OCI-LY1 (cell line): ENCODE results near the gene KANSL3.

Experiments used
- H2AFZ ChIP-seq: fragments of 200-600 bp; sonication (generic), shearing (Covaris generic); 2 replicates; pipeline ENCODE4 v1.6.0; 2014; ENCODE audit warnings: antibody characterized with exemption, mild to moderate bottlenecking, low read length
- H3F3A ChIP-seq: fragments of 200-600 bp; sonication (generic), shearing (Covaris generic); 2 replicates; pipeline ENCODE4 v1.6.0; 2014; ENCODE audit warnings: mild to moderate bottlenecking, antibody characterized with exemption, low read length, moderate library complexity; ENCODE audit not compliant: insufficient read depth
- H3K27ac ChIP-seq: fragments of 200-600 bp; sonication (generic); 2 replicates; pipeline ENCODE4 v1.5.1; 2014; ENCODE audit warnings: low read length, mixed run types, mild to moderate bottlenecking, low read depth; ENCODE audit not compliant: poor library complexity, severe bottlenecking
- H3K27me3 ChIP-seq: fragments of 200-600 bp; sonication (generic); 2 replicates; pipeline ENCODE4 v1.6.0; 2014; ENCODE audit warnings: antibody characterized with exemption, mild to moderate bottlenecking, low read length, moderate library complexity; ENCODE audit not compliant: insufficient read depth
- H3K36me3 ChIP-seq: fragments of 200-600 bp; sonication (generic); 2 replicates; pipeline ENCODE4 v1.6.1; 2014; ENCODE audit warnings: mild to moderate bottlenecking, antibody characterized with exemption, low read length, moderate library complexity, mixed read lengths; ENCODE audit not compliant: insufficient read depth
- H3K4me1 ChIP-seq: fragments of 200-600 bp; sonication (generic); 2 replicates; pipeline ENCODE4 v1.5.1; 2014; ENCODE audit warnings: mild to moderate bottlenecking, low read length, moderate library complexity; ENCODE audit not compliant: insufficient read depth, severe bottlenecking
- H3K4me2 ChIP-seq: fragments of 200-600 bp; sonication (generic), shearing (Covaris generic); 2 replicates; pipeline ENCODE4 v1.6.1; 2014; ENCODE audit warnings: low read length
- H3K4me3 ChIP-seq: fragments of 200-600 bp; sonication (generic); 2 replicates; pipeline ENCODE4 v1.5.1; 2014; ENCODE audit warnings: low read length, low read depth, mild to moderate bottlenecking, mixed read lengths; ENCODE audit not compliant: poor library complexity, severe bottlenecking
- H3K79me2 ChIP-seq: fragments of 200-600 bp; shearing (Covaris generic); 2 replicates; pipeline ENCODE4 v1.6.1; 2016; ENCODE audit warnings: mixed run types, low read length, mixed read lengths; ENCODE audit not compliant: insufficient read depth
- H3K9ac ChIP-seq: fragments of 200-600 bp; sonication (generic), shearing (Covaris generic); 2 replicates; pipeline ENCODE4 v1.6.1; 2014; ENCODE audit warnings: mild to moderate bottlenecking, low read length, mixed read lengths
- H3K9me2 ChIP-seq: fragments of 200-600 bp; sonication (generic), shearing (Covaris generic); 2 replicates; pipeline ENCODE4 v1.6.1; 2014; ENCODE audit warnings: low read depth, mild to moderate bottlenecking, low read length, mixed read lengths
- H3K9me3 ChIP-seq: fragments of 200-600 bp; shearing (Covaris generic); 2 replicates; pipeline ENCODE4 v1.6.1; 2014; ENCODE audit warnings: low read length, mixed read lengths
- H4K20me1 ChIP-seq: fragments of 200-600 bp; sonication (generic), shearing (Covaris generic); 2 replicates; pipeline ENCODE4 v1.6.0; 2016; ENCODE audit warnings: mild to moderate bottlenecking, low read length; ENCODE audit not compliant: insufficient read depth
- CTCF ChIP-seq: fragments of 200-600 bp; sonication (generic), shearing (Covaris generic); IDR thresholded peaks from 2 replicates; pipeline ENCODE4 v1.5.1; 2017; ENCODE audit warnings: mild to moderate bottlenecking, antibody characterized with exemption, low read length, moderate library complexity, mixed read lengths
- EZH2 ChIP-seq: fragments of 200-600 bp; sonication (generic), shearing (Covaris generic); IDR thresholded peaks from 2 replicates; pipeline ENCODE4 v1.8.0; 2017; ENCODE audit warnings: borderline replicate concordance, mixed run types, mild to moderate bottlenecking, antibody characterized with exemption, low read length, moderate library complexity, mixed read lengths

Gene KANSL3

GRCh38 chr2:96579422-96579821 lies 58.7 kb downstream of the KANSL3 start:
- TF ChIP-seq EZH2 (no peak), CTCF (no peak)

GRCh38 chr2:96578731-96579130 lies 59.4 kb downstream of the KANSL3 start:
- no peaks in the 10 kb centered on the region for H3K4me1 ChIP-seq
- no peak overlapping the region for H3K4me3 ChIP-seq
- no peak overlapping the region for H3K9ac ChIP-seq
- no peak overlapping the region for H3K27ac ChIP-seq
- H3K36me3 ChIP-seq: no peaks in the 10 kb centered on the region
- H3K79me2 ChIP-seq: no peaks in the 10 kb centered on the region
- no peaks in the 10 kb centered on the region for H4K20me1 ChIP-seq
- H3K9me3 ChIP-seq: no peaks in the 10 kb centered on the region
- no peaks in the 10 kb centered on the region for H3K27me3 ChIP-seq
- H3K4me2 ChIP-seq: no peak overlapping the region
- H3K9me2 ChIP-seq: no peaks in the 10 kb centered on the region
- TF ChIP-seq EZH2 (no peak), CTCF (no peak)
- no peak overlapping the region for H2AFZ ChIP-seq
- H3F3A ChIP-seq: no peaks in the 10 kb centered on the region

More at GRCh38 chr2:96579422-96579821, 58.7 kb downstream of the KANSL3 start:
- Histone ChIP-seq H3K4me3 (no peak overlapping the region), H3K27ac (no peak overlapping the region), H3F3A (no peaks in the 10 kb centered on the region), H3K27me3 (no peaks in the 10 kb centered on the region), H3K9me3 (no peaks in the 10 kb centered on the region), H2AFZ (no peak overlapping the region), H3K79me2 (no peaks in the 10 kb centered on the region), H3K9me2 (no peaks in the 10 kb centered on the region), H3K4me2 (no peak overlapping the region), H3K4me1 (no peaks in the 10 kb centered on the region), H3K9ac (no peak overlapping the region), H4K20me1 (no peaks in the 10 kb centered on the region), H3K36me3 (no peaks in the 10 kb centered on the region)

GRCh38 chr2:96577501-96577900 lies 60.6 kb downstream of the KANSL3 start:
- no peak overlapping the region for H3K4me2 ChIP-seq
- no peaks in the 10 kb centered on the region for H3K36me3 ChIP-seq
- TF ChIP-seq CTCF: no peak
- no peak for TF ChIP-seq EZH2
- no peaks in the 10 kb centered on the region for H4K20me1 ChIP-seq
- H3K27me3 ChIP-seq: no peaks in the 10 kb centered on the region
- no peak overlapping the region for H3K9ac ChIP-seq
- H3K27ac ChIP-seq: no peak overlapping the region
- no peaks in the 10 kb centered on the region for H3K79me2 ChIP-seq
- no peaks in the 10 kb centered on the region for H3K9me2 ChIP-seq
- H3K4me3 ChIP-seq: no peak overlapping the region
- H3F3A ChIP-seq: no peaks in the 10 kb centered on the region
- no peak overlapping the region for H2AFZ ChIP-seq
- H3K4me1 ChIP-seq: no peaks in the 10 kb centered on the region
- no peaks in the 10 kb centered on the region for H3K9me3 ChIP-seq
